Measurements from ENCODE around the gene SLC9A4.

DNA sequence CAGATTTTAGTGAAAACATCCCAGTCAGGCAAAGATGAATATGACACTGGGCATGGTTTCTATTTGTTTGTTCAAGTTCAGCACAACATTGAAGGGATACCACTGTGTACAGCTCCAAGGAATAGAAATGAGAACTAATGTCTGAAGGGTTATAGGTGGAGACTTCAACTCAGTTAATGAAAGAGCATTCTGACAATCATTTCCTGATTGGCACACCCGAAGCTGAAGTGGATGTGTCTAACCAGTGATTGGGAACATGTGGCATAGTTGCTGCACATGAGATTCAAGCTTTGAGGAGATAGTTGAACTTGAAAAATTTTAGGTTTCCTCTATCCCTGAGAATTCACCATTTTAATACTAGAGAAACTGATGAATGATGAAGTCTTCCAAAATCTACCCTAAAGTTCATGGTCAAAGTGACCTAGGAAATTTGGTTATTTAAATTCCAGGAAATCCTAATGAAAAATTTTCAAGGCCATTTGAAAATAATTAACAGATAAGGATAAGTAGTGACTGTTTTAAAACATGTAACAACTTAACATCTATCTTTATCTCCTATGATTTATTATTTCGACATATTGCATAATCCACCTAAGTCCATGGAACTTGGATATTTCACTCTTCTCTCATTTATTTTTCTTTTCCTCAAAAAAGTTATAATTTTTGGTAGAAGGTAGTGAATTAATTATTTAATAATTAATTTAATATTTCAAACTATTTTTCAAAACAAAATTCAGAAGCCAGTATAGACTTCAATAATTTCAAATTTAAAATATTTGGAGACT is 38.0 kb downstream of the SLC9A4 start:
- TF ChIP-seq ZNF274 (IDR thresholded peaks at IDR 0.05; ENCODE audit: low read depth, low read length) = no peak
- no peak for TF ChIP-seq SUZ12 (IDR thresholded peaks at IDR 0.05; ENCODE audit: extremely low read depth, insufficient read depth, insufficient read length)
- no peak for TF ChIP-seq YY1 (IDR thresholded peaks at IDR 0.05; ENCODE audit: insufficient read depth, insufficient read length)

Measured in NT2/D1 (cell line).